Body of pancreas (tissue), 4 donors: ENCODE data around the gene SSTR3.

Experiments used
- POLR2A ChIP-seq, 3 donors: fragments of 450-650 bp; IDR thresholded peaks; one replicate each; pipeline ENCODE4 v1.6.1; 2016; ENCODE audit warnings: antibody characterized with exemption in 3 of 3, mild to moderate bottlenecking in 2 of 3
- TF ChIP-seq, protein P1 (sequence below), 7 experiments: fragments of 450-650 bp in 4 of 7; fragments of 200-600 bp in 3 of 7; sonication (generic) in 3 of 7; IDR thresholded peaks; one replicate each; pipeline ENCODE4 v1.5.1; 2016 to 2019; ENCODE audit warnings: antibody characterized with exemption in 7 of 7

DNA sequence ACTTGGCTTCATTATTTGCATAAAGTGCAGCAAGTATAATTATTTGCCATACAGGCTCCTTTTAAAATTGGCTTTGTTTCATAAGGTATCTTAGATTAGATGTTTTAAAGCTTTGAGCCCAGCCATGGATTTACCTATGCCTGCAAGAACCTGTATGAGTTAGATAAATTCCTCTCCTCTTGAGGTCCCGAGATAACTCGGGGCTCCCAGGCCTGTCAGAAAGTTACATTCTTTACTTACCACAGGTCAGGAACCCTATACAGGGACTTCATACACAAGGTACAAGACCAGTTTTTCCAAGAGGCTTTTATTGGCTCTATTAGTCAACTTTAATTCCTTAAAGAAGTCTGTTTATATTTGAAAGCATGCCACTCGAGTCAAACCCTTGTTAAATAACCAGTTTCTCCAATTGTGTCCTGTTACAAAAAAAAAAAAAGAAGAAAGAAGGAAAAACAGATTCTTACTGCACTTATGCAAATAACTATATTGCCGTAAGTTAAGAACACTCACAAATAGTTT, 22.0 kb downstream of the SSTR3 start:
- no peak for TF ChIP-seq POLR2A (IDR thresholded peaks at IDR 0.05)
- TF ChIP-seq, protein P1, sequence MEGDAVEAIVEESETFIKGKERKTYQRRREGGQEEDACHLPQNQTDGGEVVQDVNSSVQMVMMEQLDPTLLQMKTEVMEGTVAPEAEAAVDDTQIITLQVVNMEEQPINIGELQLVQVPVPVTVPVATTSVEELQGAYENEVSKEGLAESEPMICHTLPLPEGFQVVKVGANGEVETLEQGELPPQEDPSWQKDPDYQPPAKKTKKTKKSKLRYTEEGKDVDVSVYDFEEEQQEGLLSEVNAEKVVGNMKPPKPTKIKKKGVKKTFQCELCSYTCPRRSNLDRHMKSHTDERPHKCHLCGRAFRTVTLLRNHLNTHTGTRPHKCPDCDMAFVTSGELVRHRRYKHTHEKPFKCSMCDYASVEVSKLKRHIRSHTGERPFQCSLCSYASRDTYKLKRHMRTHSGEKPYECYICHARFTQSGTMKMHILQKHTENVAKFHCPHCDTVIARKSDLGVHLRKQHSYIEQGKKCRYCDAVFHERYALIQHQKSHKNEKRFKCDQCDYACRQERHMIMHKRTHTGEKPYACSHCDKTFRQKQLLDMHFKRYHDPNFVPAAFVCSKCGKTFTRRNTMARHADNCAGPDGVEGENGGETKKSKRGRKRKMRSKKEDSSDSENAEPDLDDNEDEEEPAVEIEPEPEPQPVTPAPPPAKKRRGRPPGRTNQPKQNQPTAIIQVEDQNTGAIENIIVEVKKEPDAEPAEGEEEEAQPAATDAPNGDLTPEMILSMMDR (IDR thresholded peaks at IDR 0.05), result no peak
